ENCODE results near the gene BRD9.

GRCh38 chr5:867300-867870 is 25.2 kb downstream of the BRD9 start:
- TF ChIP-seq CTCF (IDR thresholded peaks at IDR 0.05) = no peak
- TF ChIP-seq EP300 (IDR thresholded peaks at IDR 0.05) = no peak

Data from tibial nerve (tissue), 4 donors.